Endometrial microvascular endothelial cells (primary cell): ENCODE data around the gene CANT1. TPM values are rescaled to one million over a fixed set of nuclear protein-coding genes. Genes with fewer than 3 reads are reported as not detected.

Experiments
- in situ Hi-C: cut with HindIII; loops from 2 replicates; pipeline ENCODE4 v1.10.0; 2017; ENCODE audit warnings: low sequenced_read_pairs, low pct_unique_long_range_greater_than_20kb; ENCODE audit errors: inconsistent ontology term
- total RNA-seq: library from RNA; depleted of rRNA; stranded (reverse); fragments of >200 nt; gene quantifications from one replicate; pipeline ENCODE4 v1.2.3, GENCODE V29; 2015; ENCODE audit errors: inconsistent ontology term

CANT1 gene
- total RNA-seq, 1 donor from 2014 or later: 89.3 TPM

GRCh38 chr17:79017546-79018369 lies 8.2 kb upstream of the CANT1 start:
- in situ Hi-C loops: no loop called here

DNA sequence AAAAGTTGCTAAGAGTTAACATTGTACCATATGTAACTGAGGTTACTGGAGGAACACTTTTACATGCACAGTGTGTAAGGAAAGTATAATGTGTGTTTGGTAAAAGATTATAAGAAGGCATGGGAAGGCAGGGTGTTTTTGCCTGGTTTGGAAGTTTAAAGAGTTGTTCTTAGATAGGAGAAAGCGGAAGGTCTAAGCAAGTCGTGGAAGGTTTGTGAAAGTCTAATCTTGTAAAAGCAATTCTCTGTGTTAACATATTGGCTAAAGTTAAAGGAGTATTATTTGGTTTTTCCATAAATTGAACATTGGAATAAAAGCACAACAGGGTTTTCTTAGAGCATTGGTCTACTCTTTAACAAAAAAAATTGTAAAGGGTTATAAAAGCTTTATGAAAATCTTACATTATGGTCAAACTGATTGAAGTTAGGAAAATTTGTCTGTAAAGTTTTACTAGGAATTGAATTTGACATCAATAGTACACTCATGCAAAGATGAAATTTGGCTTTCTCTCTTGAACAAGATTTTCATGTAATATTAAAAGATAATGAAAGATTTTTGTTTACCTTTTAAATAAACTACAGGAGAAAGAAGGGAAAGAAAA lies 4.7 kb upstream of the CANT1 start:
- in situ Hi-C loops: no loop called here

- in situ Hi-C loops: no loop called here
These were observed 3.1 kb upstream of the CANT1 start for GRCh38 chr17:79012563-79013134.

GRCh38 chr17:79011451-79012147 lies 2.0 kb upstream of the CANT1 start:
- in situ Hi-C loops: no loop called here

DNA sequence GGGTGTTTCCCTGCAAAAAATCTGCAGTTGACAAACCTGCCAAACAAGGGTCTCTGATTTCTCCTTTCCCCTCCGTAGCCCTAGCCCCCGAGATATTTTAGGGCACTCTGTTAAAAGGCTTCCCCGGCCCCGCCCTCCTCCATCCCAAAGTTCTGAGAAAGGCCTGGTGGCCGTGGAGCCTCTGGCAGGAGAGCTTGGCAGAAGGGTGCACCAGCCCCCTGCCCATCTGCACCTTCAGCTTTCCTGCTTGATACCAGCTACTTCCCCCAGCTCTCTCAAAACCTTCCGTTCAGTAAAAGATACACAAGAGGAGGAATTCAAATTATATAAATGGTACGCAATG lies 711 bp upstream of the CANT1 start:
- in situ Hi-C loops: no loop called here

GRCh38 chr17:79008666-79009387 lies 737 bp downstream of the CANT1 start:
- in situ Hi-C loops: no loop called here

DNA sequence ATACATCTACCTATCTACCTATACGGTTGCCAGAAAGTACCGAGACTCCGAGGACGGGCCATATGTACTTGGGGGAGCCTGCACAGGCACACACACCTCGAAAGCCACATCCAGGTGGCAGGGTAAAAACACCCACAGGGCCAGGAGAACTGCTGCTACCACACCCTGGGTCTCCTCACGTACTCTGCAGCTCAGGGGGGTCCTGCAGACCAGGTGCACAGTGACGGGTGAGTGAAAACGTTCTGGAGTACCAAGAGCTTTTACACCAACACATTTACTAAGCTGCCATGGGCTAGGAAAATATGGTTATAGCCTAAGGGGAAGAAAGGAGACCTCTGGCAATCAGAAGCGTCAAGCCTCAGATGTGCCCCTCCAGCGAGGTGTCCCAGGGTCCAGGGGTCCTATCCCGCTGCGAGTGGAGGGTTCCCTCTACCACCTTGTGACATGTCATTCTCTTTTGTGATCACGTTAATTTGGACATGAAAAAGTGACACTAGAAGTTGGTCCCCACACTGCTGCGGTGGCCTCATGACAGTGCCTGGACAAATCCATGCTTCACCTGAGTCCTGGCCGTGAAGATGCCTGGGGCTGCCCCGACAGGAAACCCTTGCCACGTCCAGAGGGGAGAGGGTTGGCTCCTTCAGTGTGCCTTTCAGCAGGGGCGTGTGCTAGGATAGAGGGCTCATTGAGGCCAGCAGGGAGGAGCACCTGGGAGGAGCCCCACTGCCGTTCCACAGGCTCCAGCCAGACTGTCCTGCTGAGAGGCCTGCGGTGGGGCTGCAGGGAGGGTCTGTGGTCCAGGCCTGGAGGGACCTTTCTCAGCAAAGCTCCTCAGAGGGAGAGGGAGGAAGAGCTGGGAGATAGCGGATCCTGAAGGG lies 1.8 kb downstream of the CANT1 start:
- in situ Hi-C loops: no loop called here

DNA sequence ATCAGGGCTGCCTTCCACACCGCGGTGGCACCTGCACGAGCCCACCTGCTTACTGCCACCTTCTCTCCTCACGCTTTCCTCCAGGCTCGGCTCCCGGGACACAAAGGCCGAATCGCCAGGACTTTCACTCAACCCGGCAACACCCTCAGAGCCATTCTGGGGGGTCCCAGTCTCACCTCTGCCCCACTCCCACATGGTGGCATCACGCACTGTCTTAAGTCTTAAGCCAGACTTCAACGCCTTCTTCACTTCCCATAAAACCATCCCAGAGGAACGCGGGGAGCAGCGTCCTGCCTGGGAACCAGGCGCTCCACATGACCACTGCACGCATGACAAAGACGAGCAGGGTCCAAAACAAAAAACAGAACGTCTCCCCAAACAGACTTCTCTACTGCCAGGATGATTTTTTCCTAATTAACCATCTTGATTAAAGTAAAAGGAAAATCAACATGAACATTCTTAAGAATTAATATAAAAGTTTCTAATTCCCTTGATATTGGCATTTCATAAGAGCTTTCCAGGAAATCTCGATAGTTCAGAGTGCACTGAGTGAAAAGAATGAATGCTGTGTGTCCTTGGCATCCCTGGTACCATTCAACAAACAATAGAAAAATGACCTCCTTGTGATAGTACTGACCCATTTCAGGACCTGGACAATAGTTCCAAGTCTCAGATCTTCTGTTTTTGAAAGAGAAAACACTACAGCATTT lies 2.6 kb downstream of the CANT1 start:
- in situ Hi-C loops: no loop called here

DNA sequence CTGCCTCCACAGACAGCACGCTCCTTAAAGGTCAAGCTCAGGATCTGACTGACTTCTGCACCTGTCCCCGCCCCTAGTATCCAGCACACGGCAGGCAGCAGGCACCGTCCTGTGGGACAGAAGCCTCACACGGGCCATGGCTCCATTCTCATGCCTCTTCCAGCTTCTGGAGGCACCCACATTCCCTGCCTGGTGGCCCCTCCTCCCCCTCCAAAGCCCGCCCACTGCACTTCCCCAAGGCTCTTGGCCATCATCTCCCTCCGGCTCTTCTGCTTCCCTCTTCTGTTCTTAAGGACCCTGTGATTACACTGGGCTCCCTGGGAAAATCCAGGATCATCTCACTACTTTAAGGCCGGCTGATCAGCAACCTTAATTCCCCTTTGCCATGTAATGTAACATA lies 3.5 kb downstream of the CANT1 start:
- in situ Hi-C loops: no loop called here

- in situ Hi-C loops: no loop called here
These were observed 4.3 kb downstream of the CANT1 start for GRCh38 chr17:79005063-79005861.

GRCh38 chr17:79003661-79004411 lies 5.7 kb downstream of the CANT1 start:
- in situ Hi-C loops: no loop called here

GRCh38 chr17:79002796-79003593 lies 6.6 kb downstream of the CANT1 start:
- in situ Hi-C loops: no loop called here

DNA sequence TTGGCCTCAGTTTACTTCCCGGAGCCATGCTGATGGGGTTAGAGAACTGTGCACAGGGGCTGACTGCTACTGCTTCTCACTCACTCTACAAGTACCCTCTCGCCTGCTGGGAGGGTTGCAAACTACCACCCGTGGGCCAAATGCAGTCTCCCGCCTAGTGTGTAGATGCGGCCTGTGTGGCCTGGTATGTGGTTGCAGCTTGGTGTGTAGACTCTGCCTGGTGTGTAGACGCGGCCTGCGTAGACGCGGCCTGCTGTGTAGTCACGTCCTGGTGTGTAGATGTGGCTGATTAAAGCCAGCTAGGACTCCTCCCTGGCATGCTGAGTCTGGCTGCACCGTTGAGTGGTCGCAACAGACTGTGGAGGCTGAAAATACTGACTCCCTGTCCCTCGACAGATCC lies 7.3 kb downstream of the CANT1 start:
- in situ Hi-C loops: no loop called here

DNA sequence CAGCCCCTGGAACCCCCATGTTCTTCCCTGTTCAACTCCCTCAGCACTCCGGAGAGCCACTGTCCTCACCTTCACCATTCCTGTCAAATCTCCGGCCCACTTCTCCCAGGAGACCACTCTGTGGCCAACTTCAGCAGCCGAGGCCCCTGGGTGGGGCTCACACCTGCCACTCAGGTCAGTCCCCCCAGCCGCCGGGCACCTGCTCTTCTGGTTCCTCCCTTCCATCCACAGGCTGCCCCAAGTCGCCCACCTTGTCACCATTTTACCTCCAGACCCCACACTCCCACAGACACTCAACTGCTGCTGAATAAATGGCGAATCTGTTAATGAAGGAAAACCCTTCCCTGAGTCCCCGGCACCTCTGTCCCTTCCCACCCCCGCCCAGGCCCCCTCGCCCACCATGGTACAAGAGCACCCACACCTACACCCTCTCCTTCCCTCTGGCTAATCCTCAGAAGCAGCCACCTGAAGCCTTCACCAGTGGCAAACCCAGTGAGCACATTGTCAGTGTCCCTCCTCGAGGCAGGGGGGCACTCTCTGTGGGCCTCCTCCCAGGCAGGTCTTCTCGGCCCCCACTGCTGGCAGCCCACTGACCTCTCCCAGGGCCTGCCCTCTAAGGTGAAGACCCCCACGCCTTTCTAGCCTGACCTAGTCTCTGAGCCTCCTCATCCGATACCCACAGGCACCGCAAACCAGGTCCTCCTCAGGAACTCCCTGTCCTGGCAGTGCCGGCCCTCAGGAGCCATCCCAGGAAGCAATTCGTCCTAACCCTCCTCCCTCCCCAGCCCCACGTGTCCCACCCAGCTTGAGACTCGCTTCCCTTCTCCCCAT lies 8.2 kb downstream of the CANT1 start:
- in situ Hi-C loops: no loop called here
